Endothelial cell (in vitro differentiated cells): Measurements from ENCODE around the gene ELN. TPM values are rescaled to one million over a fixed set of nuclear protein-coding genes. Genes with fewer than 3 reads are reported as not detected.

Experiments
- DNase-seq: peaks from one replicate; pipeline ENCODE4 v3.0.0; 2021; ENCODE audit warnings: low spot score
- H3K27ac Mint-ChIP-seq: one replicate; pipeline ENCODE4 v1.8.0; 2021; ENCODE audit warnings: mixed read lengths, inconsistent platforms; ENCODE audit not compliant: unreplicated experiment
- H3K27me3 Mint-ChIP-seq: one replicate; pipeline ENCODE4 v1.8.0; 2021; ENCODE audit warnings: mild to moderate bottlenecking, moderate library complexity, mixed read lengths, inconsistent platforms; ENCODE audit not compliant: unreplicated experiment
- H3K36me3 Mint-ChIP-seq: one replicate; pipeline ENCODE4 v1.8.0; 2021; ENCODE audit warnings: mild to moderate bottlenecking, low read depth, mixed read lengths, inconsistent platforms; ENCODE audit not compliant: unreplicated experiment
- H3K4me1 Mint-ChIP-seq: one replicate; pipeline ENCODE4 v1.8.0; 2021; ENCODE audit warnings: mild to moderate bottlenecking, mixed read lengths, inconsistent platforms; ENCODE audit not compliant: unreplicated experiment
- H3K4me3 Mint-ChIP-seq: one replicate; pipeline ENCODE4 v1.8.0; 2021; ENCODE audit warnings: mild to moderate bottlenecking, mixed read lengths, inconsistent platforms; ENCODE audit not compliant: unreplicated experiment
- H3K9me3 Mint-ChIP-seq: one replicate; pipeline ENCODE4 v1.8.0; 2021; ENCODE audit warnings: mixed read lengths, inconsistent platforms; ENCODE audit not compliant: unreplicated experiment
- CTCF ChIP-seq: fragments of 200-600 bp; sonication (generic); IDR thresholded peaks from one replicate; pipeline ENCODE4 v1.5.0; 2021; ENCODE audit warnings: antibody characterized with exemption; ENCODE audit not compliant: unreplicated experiment
- total RNA-seq: library from RNA; stranded (reverse); fragmentation: NEBNext Ultra II Directional; extraction: Animal tissue kit (Norgen Biotek cat#: 25700); gene quantifications from one replicate; pipeline ENCODE4 v1.2.1, GENCODE V29; 2021; ENCODE audit not compliant: unreplicated experiment

Gene ELN
- total RNA-seq, 1 donor from 2014 or later = 44.8 TPM

- no peak overlapping the region for H3K4me3 Mint-ChIP-seq
- peaks cover 8% of the 10 kb centered on the region for H3K4me1 Mint-ChIP-seq
- no peak for DNase-seq
- no peak for TF ChIP-seq CTCF
- peaks cover 9% of the 10 kb centered on the region for H3K27me3 Mint-ChIP-seq
- H3K9me3 Mint-ChIP-seq = no peaks in the 10 kb centered on the region
- H3K36me3 Mint-ChIP-seq = peaks cover 20% of the 10 kb centered on the region
- no peak overlapping the region for H3K27ac Mint-ChIP-seq
Observed at GRCh38 chr7:74087791-74088453, 59.9 kb downstream of the ELN start.

GRCh38 chr7:74092321-74092963 is 64.5 kb downstream of the ELN start:
- peaks cover 10% of the 10 kb centered on the region for H3K36me3 Mint-ChIP-seq
- H3K27me3 Mint-ChIP-seq = peaks cover 14% of the 10 kb centered on the region
- no peak overlapping the region for H3K4me3 Mint-ChIP-seq
- no peak overlapping the region for H3K27ac Mint-ChIP-seq
- no peak for TF ChIP-seq CTCF
- H3K4me1 Mint-ChIP-seq = peaks cover 9% of the 10 kb centered on the region
- no peak for DNase-seq
- H3K9me3 Mint-ChIP-seq = no peaks in the 10 kb centered on the region

- no peaks in the 10 kb centered on the region for H3K9me3 Mint-ChIP-seq
- peaks cover 14% of the 10 kb centered on the region for H3K27me3 Mint-ChIP-seq
- H3K4me1 Mint-ChIP-seq = peaks cover 9% of the 10 kb centered on the region
- H3K36me3 Mint-ChIP-seq = peaks cover 16% of the 10 kb centered on the region
- H3K27ac Mint-ChIP-seq = no peak overlapping the region
- H3K4me3 Mint-ChIP-seq = no peak overlapping the region
- no peak for DNase-seq
- TF ChIP-seq CTCF = no peak
Observed at GRCh38 chr7:74092964-74093471, 65.0 kb downstream of the ELN start.

GRCh38 chr7:74093671-74094223 is 65.8 kb downstream of the ELN start:
- TF ChIP-seq CTCF = no peak
- no peak overlapping the region for H3K27ac Mint-ChIP-seq
- peaks cover 9% of the 10 kb centered on the region for H3K4me1 Mint-ChIP-seq
- DNase-seq = no peak
- no peaks in the 10 kb centered on the region for H3K9me3 Mint-ChIP-seq
- H3K36me3 Mint-ChIP-seq = peaks cover 19% of the 10 kb centered on the region
- peaks cover 10% of the 10 kb centered on the region for H3K27me3 Mint-ChIP-seq
- peak overlapping the region; percentile 77 for H3K4me3 Mint-ChIP-seq
